H9 (cell line): Measurements from ENCODE around the gene DSTN. TPM values are rescaled to one million over a fixed set of nuclear protein-coding genes. Genes with fewer than 3 reads are reported as not detected.

Experiments used
- DNase-seq: peaks from one replicate; pipeline ENCODE4 v3.0.0-alpha.2; 2017
- H2AFZ ChIP-seq: one replicate; pipeline ENCODE4 v1.6.1; 2013; ENCODE audit warnings: mild to moderate bottlenecking, low read length, control low read depth, moderate library complexity
- H2AK5ac ChIP-seq: 2 replicates; pipeline ENCODE4 v1.6.1; 2013; ENCODE audit warnings: low read length, control low read depth, mixed read lengths; ENCODE audit not compliant: insufficient read length
- H2BK120ac ChIP-seq: one replicate; pipeline ENCODE4 v1.6.1; 2013; ENCODE audit warnings: low read depth, mild to moderate bottlenecking, low read length, control low read depth, inconsistent platforms; ENCODE audit not compliant: poor library complexity, severe bottlenecking
- H2BK12ac ChIP-seq: 2 replicates; pipeline ENCODE4 v1.6.1; 2013; ENCODE audit warnings: low read length, control low read depth, mixed read lengths, low read depth; ENCODE audit not compliant: insufficient read length
- H2BK15ac ChIP-seq: 2 replicates; pipeline ENCODE4 v1.6.1; 2013; ENCODE audit warnings: low read depth, low read length, control low read depth
- H2BK20ac ChIP-seq: one replicate; pipeline ENCODE4 v1.6.1; 2013; ENCODE audit warnings: low read depth, mild to moderate bottlenecking, low read length, control low read depth, inconsistent platforms; ENCODE audit not compliant: poor library complexity, severe bottlenecking
- H2BK5ac ChIP-seq: 2 replicates; pipeline ENCODE4 v1.6.1; 2013; ENCODE audit warnings: low read length, control low read depth, mixed read lengths; ENCODE audit not compliant: insufficient read length
- H3K14ac ChIP-seq: 2 replicates; pipeline ENCODE4 v1.6.1; 2013; ENCODE audit warnings: low read length, control low read depth; ENCODE audit not compliant: insufficient read depth
- H3K18ac ChIP-seq: 2 replicates; pipeline ENCODE4 v1.6.1; 2013; ENCODE audit warnings: low read depth, mild to moderate bottlenecking, mixed read lengths, low read length, control low read depth; ENCODE audit not compliant: insufficient read length
- H3K23ac ChIP-seq: 2 replicates; pipeline ENCODE4 v1.6.1; 2013; ENCODE audit warnings: low read length, control low read depth, mixed read lengths, low read depth; ENCODE audit not compliant: insufficient read length
- H3K23me2 ChIP-seq: 2 replicates; pipeline ENCODE4 v1.6.1; 2013; ENCODE audit warnings: low read depth, mild to moderate bottlenecking, mixed read lengths, low read length, control low read depth; ENCODE audit not compliant: insufficient read length, poor library complexity, severe bottlenecking
- H3K27ac ChIP-seq: 2 replicates; pipeline ENCODE4 v1.5.1; 2013; ENCODE audit warnings: low read length, control low read depth, mixed read lengths, low read depth; ENCODE audit not compliant: insufficient read length
- H3K27me3 ChIP-seq: 2 replicates; pipeline ENCODE4 v1.6.1; 2013; ENCODE audit warnings: low read length, control low read depth, inconsistent platforms; ENCODE audit not compliant: insufficient read depth
- H3K4ac ChIP-seq: 2 replicates; pipeline ENCODE4 v1.6.1; 2013; ENCODE audit warnings: low read depth, mild to moderate bottlenecking, control low read depth, inconsistent platforms, low read length, moderate library complexity
- H3K4me1 ChIP-seq: 2 replicates; pipeline ENCODE4 v1.6.1; 2013; ENCODE audit warnings: low read length, control low read depth, inconsistent platforms; ENCODE audit not compliant: insufficient read depth
- H3K4me2 ChIP-seq: 2 replicates; pipeline ENCODE4 v1.6.1; 2013; ENCODE audit warnings: low read length, control low read depth, mixed read lengths; ENCODE audit not compliant: insufficient read length, insufficient read depth
- H3K56ac ChIP-seq: 2 replicates; pipeline ENCODE4 v1.6.1; 2013; ENCODE audit warnings: low read depth, mild to moderate bottlenecking, mixed read lengths, low read length, control low read depth; ENCODE audit not compliant: insufficient read length
- H3K79me1 ChIP-seq: 2 replicates; pipeline ENCODE4 v1.6.1; 2013; ENCODE audit warnings: low read depth, mild to moderate bottlenecking, moderate library complexity, low read length, control low read depth, inconsistent platforms; ENCODE audit not compliant: insufficient read depth, poor library complexity, severe bottlenecking
- H3K79me2 ChIP-seq: 2 replicates; pipeline ENCODE4 v1.6.1; 2013; ENCODE audit warnings: low read length, control low read depth, inconsistent platforms; ENCODE audit not compliant: insufficient read depth
- H3K9ac ChIP-seq: 2 replicates; pipeline ENCODE4 v1.6.1; 2013; ENCODE audit warnings: low read length, control low read depth, mixed read lengths; ENCODE audit not compliant: insufficient read length; ENCODE audit errors: extremely low read depth
- H3K9me3 ChIP-seq: one replicate; pipeline ENCODE4 v1.6.1; 2013; ENCODE audit warnings: low read depth, low read length, inconsistent platforms; ENCODE audit not compliant: control insufficient read depth
- H3T11ph ChIP-seq: one replicate; pipeline ENCODE4 v1.6.1; 2013; ENCODE audit warnings: mild to moderate bottlenecking, low read length, control low read depth, inconsistent platforms
- H4K20me1 ChIP-seq: one replicate; pipeline ENCODE4 v1.6.1; 2013; ENCODE audit not compliant: control insufficient read depth, insufficient read length, insufficient read depth
- H4K5ac ChIP-seq: 2 replicates; pipeline ENCODE4 v1.6.1; 2013; ENCODE audit warnings: low read depth, mild to moderate bottlenecking, mixed read lengths, low read length, control low read depth; ENCODE audit not compliant: insufficient read length
- H4K8ac ChIP-seq: replicated peaks from 2 replicates; pipeline ENCODE4 v1.6.1; 2013; ENCODE audit warnings: low read length, control low read depth, mixed read lengths, low read depth; ENCODE audit not compliant: insufficient read length
- H4K91ac ChIP-seq: 2 replicates; pipeline ENCODE4 v1.6.1; 2013; ENCODE audit warnings: low read depth, mild to moderate bottlenecking, moderate library complexity, mixed read lengths, low read length, control low read depth; ENCODE audit not compliant: insufficient read length
- H3K27ac Mint-ChIP-seq, 3 experiments: 2 replicates in 2 of 3; 3 replicates in 1 of 3; pipeline ENCODE4 v1.8.0; 2020 to 2021; ENCODE audit warnings: mixed read lengths in 3 of 3, mild to moderate bottlenecking in 1 of 3, moderate library complexity in 1 of 3
- H3K27me3 Mint-ChIP-seq: 2 replicates; pipeline ENCODE4 v1.8.0; 2021; ENCODE audit warnings: low read depth, mild to moderate bottlenecking, moderate library complexity, mixed read lengths
- H3K36me3 Mint-ChIP-seq, 3 experiments: 2 replicates in 2 of 3; 3 replicates in 1 of 3; pipeline ENCODE4 v1.8.0; 2020 to 2021; ENCODE audit warnings: low read depth in 3 of 3, mixed read lengths in 3 of 3; ENCODE audit not compliant: insufficient read depth in 1 of 3
- H3K4me1 Mint-ChIP-seq, 2 experiments: 2 replicates each; pipeline ENCODE4 v1.8.0; 2020; ENCODE audit warnings: mixed read lengths in 2 of 2
- H3K4me3 Mint-ChIP-seq, 2 experiments: 2 replicates in 1 of 2; 3 replicates in 1 of 2; pipeline ENCODE4 v1.8.0; 2020 to 2021; ENCODE audit warnings: mild to moderate bottlenecking in 2 of 2, mixed read lengths in 2 of 2, moderate library complexity in 1 of 2
- H3K9me3 Mint-ChIP-seq, 2 experiments: 2 replicates in 1 of 2; 3 replicates in 1 of 2; pipeline ENCODE4 v1.8.0; 2020; ENCODE audit warnings: mild to moderate bottlenecking in 2 of 2, mixed read lengths in 2 of 2, moderate library complexity in 1 of 2
- WGBS: extraction: QIAGEN DNeasy Blood & Tissue Kit; methylation state at CpG from one replicate; pipeline ENCODE4 v1.1.7; 2013; ENCODE audit warnings: missing lambda C conversion rate, low lambda C conversion rate, mixed read lengths; ENCODE audit not compliant: insufficient read length; ENCODE audit errors: extremely low coverage; 5-methylcytosine and 5-hydroxymethylcytosine counted together
- total RNA-seq: library from RNA; stranded (reverse); gene quantifications from 2 replicates; pipeline ENCODE4 v1.2.1, GENCODE V29; 2021
- TF ChIP-seq, protein P1 (sequence below): fragments of 200-600 bp; sonication (generic); conservative IDR thresholded peaks from 3 replicates; pipeline ENCODE4 v1.8.0; 2021; ENCODE audit warnings: antibody characterized with exemption, mild to moderate bottlenecking

DSTN gene
- total RNA-seq, 1 experiment from 2014 or later: 145 TPM

DNA sequence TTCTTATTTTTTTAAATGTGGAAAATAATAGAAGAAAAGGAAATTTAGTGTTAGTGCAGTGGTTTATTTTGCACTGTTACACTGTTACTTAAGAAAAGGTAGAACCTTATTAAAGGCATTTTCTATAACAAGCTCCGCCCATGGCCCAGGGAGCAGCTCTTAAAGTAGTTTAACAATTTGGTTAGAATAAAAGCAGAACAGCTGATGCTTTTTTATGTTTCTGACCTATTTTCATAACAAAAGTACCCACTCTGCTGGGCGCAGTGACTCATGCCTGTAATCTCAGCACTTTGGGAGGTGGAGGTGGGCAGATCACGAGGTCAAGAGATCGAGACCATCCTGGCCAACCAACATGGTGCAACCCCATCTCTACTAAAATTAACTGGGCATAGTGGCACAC, 32.6 kb downstream of the DSTN start:
- no peaks in the 10 kb centered on the region; the same call in 1 of the 2 replicates for H3K79me2 ChIP-seq
- peaks cover 31 to 35% of the 10 kb centered on the region in 2 experiments for H3K4me1 Mint-ChIP-seq

More for the DNA sequence above, 32.6 kb downstream of the DSTN start:
- Histone ChIP-seq H4K5ac (no peak overlapping the region), H3K4ac (no peak overlapping the region), H3K23me2 (no peaks in the 10 kb centered on the region), H3T11ph (no peak overlapping the region), H2BK20ac (no peak overlapping the region), H2BK5ac (no peak overlapping the region), H3K4me1 (peaks cover 11% of the 10 kb centered on the region; the same call in 1 of the 2 replicates), H3K4me2 (peak overlapping the region; percentile 44), H4K20me1 (no peaks in the 10 kb centered on the region), H2AFZ (no peak overlapping the region), H2BK12ac (no peak overlapping the region), H2BK15ac (no peak overlapping the region), H3K18ac (no peak overlapping the region), H3K9ac (no peak overlapping the region), H3K14ac (no peak overlapping the region), H3K79me1 (no peaks in the 10 kb centered on the region), H3K56ac (no peak overlapping the region), H3K27me3 (no peaks in the 10 kb centered on the region), H3K27ac (no peak overlapping the region), H2BK120ac (no peak overlapping the region), H4K8ac (no peak overlapping the region), H3K9me3 (no peaks in the 10 kb centered on the region), H4K91ac (no peak overlapping the region), H3K23ac (no peak overlapping the region), H2AK5ac (no peak overlapping the region)
- Mint-ChIP-seq H3K27me3 (no peaks in the 10 kb centered on the region), H3K27ac (peak overlapping the region in 2 of 3 experiments; percentile 62 to 70; a peak in 1 of 7 replicates), H3K36me3 (peaks cover 10 to 24% (median 19%) of the 10 kb centered on the region in 3 experiments), H3K9me3 (peaks cover 0 to 2% of the 10 kb centered on the region in 2 experiments; a peak in 1 of 5 replicates), H3K4me3 (no peak overlapping the region)
- peak; percentile 39 for DNase-seq
- whole genome bisulfite sequencing: no CpG with 5 or more reads among the region's 4 CpGs
- TF ChIP-seq, protein P1, sequence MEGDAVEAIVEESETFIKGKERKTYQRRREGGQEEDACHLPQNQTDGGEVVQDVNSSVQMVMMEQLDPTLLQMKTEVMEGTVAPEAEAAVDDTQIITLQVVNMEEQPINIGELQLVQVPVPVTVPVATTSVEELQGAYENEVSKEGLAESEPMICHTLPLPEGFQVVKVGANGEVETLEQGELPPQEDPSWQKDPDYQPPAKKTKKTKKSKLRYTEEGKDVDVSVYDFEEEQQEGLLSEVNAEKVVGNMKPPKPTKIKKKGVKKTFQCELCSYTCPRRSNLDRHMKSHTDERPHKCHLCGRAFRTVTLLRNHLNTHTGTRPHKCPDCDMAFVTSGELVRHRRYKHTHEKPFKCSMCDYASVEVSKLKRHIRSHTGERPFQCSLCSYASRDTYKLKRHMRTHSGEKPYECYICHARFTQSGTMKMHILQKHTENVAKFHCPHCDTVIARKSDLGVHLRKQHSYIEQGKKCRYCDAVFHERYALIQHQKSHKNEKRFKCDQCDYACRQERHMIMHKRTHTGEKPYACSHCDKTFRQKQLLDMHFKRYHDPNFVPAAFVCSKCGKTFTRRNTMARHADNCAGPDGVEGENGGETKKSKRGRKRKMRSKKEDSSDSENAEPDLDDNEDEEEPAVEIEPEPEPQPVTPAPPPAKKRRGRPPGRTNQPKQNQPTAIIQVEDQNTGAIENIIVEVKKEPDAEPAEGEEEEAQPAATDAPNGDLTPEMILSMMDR: no peak
